H1 (cell line): ENCODE data around the gene MINPP1. TPM values are rescaled to one million over a fixed set of nuclear protein-coding genes. Genes with fewer than 3 reads are reported as not detected.

Experiments
- CTCF ChIA-PET: fragments of 300-600 bp; sonication (Branson Sonifier 250); formaldehyde crosslinking; loops from one replicate; lab custom pipeline; 2021; ENCODE audit not compliant: partially characterized antibody; lab: Charles Lee
- POLR2A ChIA-PET: fragments of 300-600 bp; sonication (Branson Sonifier 250); formaldehyde crosslinking; loops from one replicate; lab custom pipeline; 2021; ENCODE audit warnings: inconsistent platforms; ENCODE audit not compliant: partially characterized antibody; lab: Charles Lee
- DNase-seq, 2 experiments: peaks; one replicate each; pipeline versions ENCODE4 v3.0.0 to v3.0.0-alpha.2; 2010 to 2022; ENCODE audit warnings: low spot score in 2 of 2, low read depth in 1 of 2, mixed read lengths in 1 of 2
- FAIRE-seq: peaks from 2 replicates; lab custom pipeline; 2011; peaks lifted over from hg19 to GRCh38; lab: Jason Lieb, UNC
- H2AFZ ChIP-seq: 2 replicates; pipeline ENCODE4 v1.8.1; 2012; ENCODE audit warnings: low read length, inconsistent platforms
- H2AK5ac ChIP-seq: 2 replicates; pipeline ENCODE4 v1.6.1; 2013; ENCODE audit warnings: low read depth, low read length
- H2BK120ac ChIP-seq: replicated peaks from 2 replicates; pipeline ENCODE3; 2013; ENCODE audit warnings: low read depth, low read length, inconsistent platforms
- H2BK12ac ChIP-seq: 2 replicates; pipeline ENCODE4 v1.6.1; 2013; ENCODE audit warnings: low read depth, low read length
- H2BK15ac ChIP-seq: 2 replicates; pipeline ENCODE4 v1.6.1; 2013; ENCODE audit warnings: low read length
- H2BK20ac ChIP-seq: 2 replicates; pipeline ENCODE4 v1.6.1; 2013; ENCODE audit warnings: low read length
- H2BK5ac ChIP-seq: 2 replicates; pipeline ENCODE4 v1.6.1; 2013; ENCODE audit warnings: low read depth, low read length
- H3K14ac ChIP-seq: 2 replicates; pipeline ENCODE4 v1.6.1; 2013; ENCODE audit warnings: inconsistent platforms; ENCODE audit not compliant: insufficient read length
- H3K18ac ChIP-seq: 2 replicates; pipeline ENCODE4 v1.6.1; 2013; ENCODE audit warnings: low read length; ENCODE audit errors: extremely low read depth
- H3K23ac ChIP-seq: 2 replicates; pipeline ENCODE4 v1.6.1; 2013; ENCODE audit warnings: inconsistent platforms; ENCODE audit not compliant: insufficient read length
- H3K23me2 ChIP-seq: 2 replicates; pipeline ENCODE4 v1.6.1; 2013; ENCODE audit warnings: low read depth, low read length
- H3K27ac ChIP-seq: 2 replicates; pipeline ENCODE4 v1.6.1; 2011; ENCODE audit warnings: low read depth, low read length, inconsistent platforms
- H3K27me3 ChIP-seq, 4 experiments: replicated peaks in 1 of 4; 1 replicate in 1 of 4; 2 replicates in 3 of 4; pipeline versions ENCODE4 v1.6.1 to v1.8.1; 2011 to 2013; ENCODE audit warnings: low read length in 3 of 4, mild to moderate bottlenecking in 3 of 4, inconsistent platforms in 2 of 4, mixed read lengths in 2 of 4, moderate library complexity in 1 of 4; ENCODE audit not compliant: control insufficient read depth in 3 of 4, insufficient read depth in 3 of 4; ENCODE audit errors: extremely low read depth in 1 of 4
- H3K36me3 ChIP-seq, 4 experiments: 2 replicates each; pipeline versions ENCODE4 v1.6.1 to v1.8.1; 2011 to 2013; ENCODE audit warnings: mild to moderate bottlenecking in 4 of 4, low read length in 3 of 4, moderate library complexity in 2 of 4, control low read depth in 1 of 4, inconsistent platforms in 1 of 4; ENCODE audit not compliant: insufficient read depth in 4 of 4, control insufficient read depth in 2 of 4
- H3K4ac ChIP-seq: replicated peaks from 2 replicates; pipeline ENCODE3; 2013; ENCODE audit warnings: low read length, low read depth, mixed read lengths, inconsistent platforms; ENCODE audit not compliant: insufficient read length
- H3K4me1 ChIP-seq, 4 experiments: replicated peaks in 1 of 4; 1 replicate in 1 of 4; 2 replicates in 3 of 4; pipeline versions ENCODE4 v1.6.1 to v1.8.1; 2011 to 2013; ENCODE audit warnings: low read length in 3 of 4, inconsistent platforms in 2 of 4, mixed read lengths in 1 of 4; ENCODE audit not compliant: insufficient read depth in 4 of 4, control insufficient read depth in 3 of 4
- H3K4me2 ChIP-seq, 2 experiments: 2 replicates each; pipeline versions ENCODE4 v1.6.1 to v1.8.1; 2011 to 2013; ENCODE audit warnings: low read depth in 2 of 2, low read length in 2 of 2, control low read depth in 1 of 2, inconsistent platforms in 1 of 2, mild to moderate bottlenecking in 1 of 2; ENCODE audit not compliant: insufficient read depth in 1 of 2
- H3K4me3 ChIP-seq, 4 experiments: fragments of 200-600, 300-600 bp in 1 of 4; sonication (generic), shearing (Covaris generic), sonication (Bioruptor Twin) in 1 of 4; 2 replicates each; pipeline versions ENCODE4 v1.5.1 to v1.8.1; 2011 to 2016; ENCODE audit warnings: low read length in 4 of 4, low read depth in 3 of 4, control low read depth in 2 of 4, inconsistent platforms in 2 of 4, mild to moderate bottlenecking in 2 of 4, mixed read lengths in 1 of 4, moderate library complexity in 1 of 4; ENCODE audit not compliant: insufficient read depth in 2 of 4; ENCODE audit errors: extremely low read depth in 1 of 4
- H3K56ac ChIP-seq: replicated peaks from 2 replicates; pipeline ENCODE3; 2013; ENCODE audit warnings: low read depth, mild to moderate bottlenecking, mixed read lengths, low read length, inconsistent platforms; ENCODE audit not compliant: insufficient read length
- H3K79me1 ChIP-seq: 2 replicates; pipeline ENCODE4 v1.6.1; 2013; ENCODE audit warnings: low read depth, low read length, control low read depth
- H3K79me2 ChIP-seq, 2 experiments: 2 replicates each; pipeline versions ENCODE4 v1.6.1 to v1.8.1; 2012 to 2013; ENCODE audit warnings: low read length in 2 of 2, mild to moderate bottlenecking in 2 of 2, inconsistent platforms in 1 of 2; ENCODE audit not compliant: insufficient read depth in 2 of 2, control insufficient read depth in 1 of 2
- H3K9ac ChIP-seq, 4 experiments: replicated peaks in 1 of 4; 1 replicate in 1 of 4; 2 replicates in 3 of 4; pipeline versions ENCODE4 v1.6.1 to v1.8.1; 2011 to 2013; ENCODE audit warnings: low read depth in 3 of 4, low read length in 3 of 4, control low read depth in 2 of 4, mild to moderate bottlenecking in 2 of 4, moderate library complexity in 2 of 4, inconsistent platforms in 1 of 4; ENCODE audit errors: extremely low read depth in 1 of 4
- H3K9me3 ChIP-seq, 2 experiments: 2 replicates each; pipeline versions ENCODE4 v1.6.1 to v1.8.1; 2012 to 2013; ENCODE audit warnings: mild to moderate bottlenecking in 2 of 2, moderate library complexity in 2 of 2, control low read depth in 1 of 2, inconsistent platforms in 1 of 2, low read depth in 1 of 2, low read length in 1 of 2, mixed read lengths in 1 of 2; ENCODE audit not compliant: insufficient read depth in 2 of 2
- H4K20me1 ChIP-seq, 2 experiments: replicated peaks in 1 of 2; 2 replicates each; pipeline versions ENCODE3 to v1.8.1; 2011 to 2013; ENCODE audit warnings: inconsistent platforms in 2 of 2, low read length in 2 of 2, mild to moderate bottlenecking in 1 of 2; ENCODE audit not compliant: insufficient read depth in 2 of 2, control insufficient read depth in 1 of 2
- H4K5ac ChIP-seq: 2 replicates; pipeline ENCODE4 v1.6.1; 2013; ENCODE audit warnings: low read length, low read depth, mixed read lengths, inconsistent platforms; ENCODE audit not compliant: insufficient read length
- H4K8ac ChIP-seq: 2 replicates; pipeline ENCODE4 v1.8.0; 2013; ENCODE audit warnings: mild to moderate bottlenecking, moderate library complexity, low read length, inconsistent platforms; ENCODE audit not compliant: insufficient read depth; ENCODE audit errors: extremely low read depth
- H4K91ac ChIP-seq: replicated peaks from 2 replicates; pipeline ENCODE3; 2013; ENCODE audit warnings: low read length, mixed read lengths, inconsistent platforms; ENCODE audit not compliant: insufficient read length
- ASH2L ChIP-seq: fragments of 200-600, 300-600 bp; sonication (generic); IDR thresholded peaks from one replicate; pipeline ENCODE4 v1.7.1; 2017; ENCODE audit warnings: low read length
- BACH1 ChIP-seq: IDR thresholded peaks from 2 replicates; pipeline ENCODE4 v1.6.1; 2012; ENCODE audit warnings: low read length, improper control_type of control experiment
- CREB1 ChIP-seq: IDR thresholded peaks from 2 replicates; pipeline ENCODE4 v1.6.1; 2012; ENCODE audit warnings: inconsistent platforms
- HDAC6 ChIP-seq: IDR thresholded peaks from one replicate; pipeline ENCODE4 v1.7.1; 2012; ENCODE audit warnings: low read depth, mild to moderate bottlenecking, inconsistent platforms, low read length, moderate library complexity
- KDM4A ChIP-seq: IDR thresholded peaks from one replicate; pipeline ENCODE4 v1.7.1; 2012; ENCODE audit warnings: low read depth, mild to moderate bottlenecking, moderate library complexity, low read length, inconsistent platforms; ENCODE audit not compliant: severe bottlenecking
- POLR2A ChIP-seq, 2 experiments: IDR thresholded peaks; 1 replicate in 1 of 2; 2 replicates in 1 of 2; pipeline ENCODE4 v1.6.1; 2011; ENCODE audit warnings: low read depth in 2 of 2, low read length in 2 of 2, mild to moderate bottlenecking in 2 of 2; ENCODE audit errors: control extremely low read depth in 1 of 2
- RAD21 ChIP-seq, 2 experiments: IDR thresholded peaks in 1 of 2; conservative IDR thresholded peaks in 1 of 2; 2 replicates each; pipeline ENCODE4 v1.6.1; 2011; ENCODE audit warnings: low read depth in 2 of 2, low read length in 2 of 2, improper control_type of control experiment in 1 of 2, inconsistent platforms in 1 of 2, mild to moderate bottlenecking in 1 of 2, moderate library complexity in 1 of 2
- RNF2 ChIP-seq: fragments of 200-900, 300-1000 bp; sonication (generic); IDR thresholded peaks from 2 replicates; pipeline ENCODE4 v1.7.1; 2016; ENCODE audit warnings: borderline replicate concordance, low read depth, mild to moderate bottlenecking, antibody characterized with exemption, low read length; ENCODE audit not compliant: poor library complexity, severe bottlenecking; ENCODE audit errors: missing control alignments
- USF2 ChIP-seq: IDR thresholded peaks from 2 replicates; pipeline ENCODE4 v1.6.1; 2011; ENCODE audit warnings: low read length, improper control_type of control experiment
- WGBS, 2 experiments: shearing (Covaris generic) in 1 of 2; methylation state at CpG; one replicate each; pipeline versions ENCODE4 v1.1.6 to v1.1.7; 2013 to 2015; ENCODE audit warnings: low lambda C conversion rate in 2 of 2, mixed read lengths in 2 of 2, inconsistent platforms in 1 of 2, low coverage in 1 of 2, missing lambda C conversion rate in 1 of 2; ENCODE audit not compliant: insufficient replicate concordance in 2 of 2, insufficient coverage in 1 of 2, insufficient read length in 1 of 2; ENCODE audit errors: extremely low coverage in 1 of 2, missing lambda C conversion rate in 1 of 2; 5-methylcytosine and 5-hydroxymethylcytosine counted together
- polyA plus RNA-seq, 7 experiments: library from polyadenylated mRNA; depleted of rRNA in 3 of 7; stranded (reverse) in 5 of 7; unstranded in 2 of 7; fragments of >200 nt in 5 of 7; fragments of 200-250 nt in 2 of 7; gene quantifications; 1 replicate in 5 of 7; 2 replicates in 1 of 7; 4 replicates in 1 of 7; pipeline versions ENCODE4 v1.2.1 to v1.2.3, GENCODE V29; 2011 to 2013; ENCODE audit warnings: missing spikeins in 2 of 7, mixed read lengths in 2 of 7
- total RNA-seq: library from RNA; stranded (reverse); fragmentation: NEBNext Ultra II Directional; extraction: Animal tissue kit (Norgen Biotek cat#: 25700); gene quantifications from 2 replicates; pipeline ENCODE4 v1.2.1, GENCODE V29; 2021
- TF ChIP-seq, protein P1 (sequence below): IDR thresholded peaks from 2 replicates; pipeline ENCODE4 v1.6.1; 2012; ENCODE audit warnings: inconsistent platforms

MINPP1 gene
- total and polyA plus RNA-seq, 2 of the 8 experiments (the other 6 are each of a cell fraction or from before 2014, with no cell fraction given) = 13.6 to 27.2 TPM

- Histone ChIP-seq H4K91ac (peak overlapping the region; percentile 46), H3K79me2 (peaks cover 0 to 30% of the 10 kb centered on the region in 2 experiments; a peak in 2 of 4 replicates), H2AK5ac (no peak overlapping the region), H3K36me3 (peaks cover 0 to 24% (median 6%) of the 10 kb centered on the region in 4 experiments; a peak in 3 of 8 replicates), H2BK20ac (no peak overlapping the region), H2BK5ac (peak overlapping the region; percentile 83), H3K9me3 (no peaks in the 10 kb centered on the region), H3K27ac (peak overlapping the region; percentile 20; the same call in 1 of the 2 replicates), H3K9ac (peak overlapping the region; percentile 13 to 76 (median 74)), H3K56ac (peak overlapping the region; percentile 72), H3K4ac (no peak overlapping the region), H2AFZ (peak overlapping the region; percentile 89), H4K5ac (no peak overlapping the region), H3K4me1 (no peaks in the 10 kb centered on the region; a peak in 1 of 7 replicates), H2BK120ac (no peak overlapping the region), H3K14ac (no peak overlapping the region), H3K27me3 (no peaks in the 10 kb centered on the region), H3K4me2 (peak overlapping the region; percentile 92 to 95), H3K23ac (no peak overlapping the region), H4K8ac (peak overlapping the region; percentile 93), H2BK15ac (peak overlapping the region; percentile 22; the same call in 1 of the 2 replicates), H3K79me1 (no peaks in the 10 kb centered on the region), H2BK12ac (no peak overlapping the region; the same call in 1 of the 2 replicates), H4K20me1 (peaks cover 0 to 2% of the 10 kb centered on the region in 2 experiments), H3K4me3 (peak overlapping the region; percentile 78 to 92 (median 92)), H3K18ac (peak overlapping the region; percentile 51), H3K23me2 (peaks cover 11% of the 10 kb centered on the region)
- DNase-seq (no peak), FAIRE-seq (no peak)
- ChIA-PET CTCF (interaction anchor here (0.7 kb wide), 2 partner anchors 254 to 1502 kb away, joined by 3 read pairs; no protein-coding TSS in a partner anchor), POLR2A (interaction anchor here (0.6 to 1.0 kb wide), 2 partner anchors 243 to 244 kb away, joined by 3 read pairs; no protein-coding TSS in a partner anchor)
- WGBS, 2 experiments = 1% methylated on average over 17 of the region's 41 CpGs; no CpG with 5 or more reads in 1 of the 2 experiments
- TF ChIP-seq RNF2 (no peak), POLR2A (IDR thresholded peaks at IDR 0.05; ENCODE audit: control extremely low read depth in 1 of 2, low read depth in 2 of 2, low read length in 2 of 2) (no peak), HDAC6 (no peak), BACH1 (no peak), ASH2L (peak; percentile 51), RAD21 (IDR thresholded peaks at IDR 0.05 in 1 of 2, conservative IDR thresholded peaks at IDR 0.05 in 1 of 2; ENCODE audit: low read depth in 2 of 2, low read length in 2 of 2) (peak; percentile 61 to 72), CREB1 (0 out of 2 replicates have a peak, but pooled peaks have one; percentile 12), USF2 (no peak), KDM4A (peak; percentile 78)
- TF ChIP-seq, protein P1, sequence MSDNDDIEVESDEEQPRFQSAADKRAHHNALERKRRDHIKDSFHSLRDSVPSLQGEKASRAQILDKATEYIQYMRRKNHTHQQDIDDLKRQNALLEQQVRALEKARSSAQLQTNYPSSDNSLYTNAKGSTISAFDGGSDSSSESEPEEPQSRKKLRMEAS = 0 out of 2 replicates have a peak, but pooled peaks have one; percentile 31
Observed at GRCh38 chr10:87505366-87506111, 846 bp downstream of the MINPP1 start.
